Thyroid gland (tissue), 4 donors: ENCODE data around the gene ZBTB32. TPM values are rescaled to one million over a fixed set of nuclear protein-coding genes. Genes with fewer than 3 reads are reported as not detected.

Experiments
- DNase-seq, 2 donors: peaks; one replicate each; pipeline ENCODE4 v3.0.0-alpha.2; 2019
- H3K27ac ChIP-seq, 3 donors: fragments of 200-600 bp; sonication (generic); 1 replicate in 2 of 3; 2 replicates in 1 of 3; pipeline ENCODE4 v1.5.1; 2016 to 2019; ENCODE audit warnings: mild to moderate bottlenecking in 1 of 3, moderate library complexity in 1 of 3
- H3K27me3 ChIP-seq: fragments of 200-600 bp; sonication (generic); one replicate; pipeline ENCODE4 v1.5.1; 2019
- H3K36me3 ChIP-seq, 2 donors: fragments of 200-600 bp; sonication (generic); one replicate each; pipeline ENCODE4 v1.5.1; 2016 to 2019
- H3K4me1 ChIP-seq, 2 donors: fragments of 200-600 bp; sonication (generic); one replicate each; pipeline ENCODE4 v1.5.1; 2017 to 2019
- H3K4me3 ChIP-seq, 3 donors: fragments of 200-600 bp; sonication (generic); replicated peaks in 1 of 3; 1 replicate in 2 of 3; 2 replicates in 1 of 3; pipeline ENCODE4 v1.5.1; 2016; ENCODE audit warnings: mild to moderate bottlenecking in 1 of 3
- H3K9me3 ChIP-seq: fragments of 200-600 bp; sonication (generic); one replicate; pipeline ENCODE4 v1.5.1; 2017
- POLR2A ChIP-seq, 2 donors: fragments of 450-650 bp; IDR thresholded peaks; one replicate each; pipeline ENCODE4 v1.6.1; 2017; ENCODE audit warnings: antibody characterized with exemption in 2 of 2, mild to moderate bottlenecking in 2 of 2, moderate library complexity in 1 of 2
- WGBS, 2 donors: methylation state at CpG; one replicate each; pipeline ENCODE4 v1.1.5; 2017; 5-methylcytosine and 5-hydroxymethylcytosine counted together
- intact Hi-C: fragments of 100-400 bp; cut with DNase I; formaldehyde crosslinking; loops from one replicate; pipeline ENCODE4 v1.15.1; 2023
- total RNA-seq, 4 donors: library from RNA; depleted of rRNA; stranded (reverse); fragments of >200 nt; gene quantifications; one replicate each; pipeline ENCODE4 v1.2.3, GENCODE V29; 2016
- TF ChIP-seq, protein P1 (sequence below), 6 experiments: fragments of 200-600 bp in 3 of 6; fragments of 450-650 bp in 3 of 6; sonication (generic) in 3 of 6; IDR thresholded peaks; one replicate each; pipeline ENCODE4 v1.5.1; 2016 to 2019; ENCODE audit warnings: antibody characterized with exemption in 6 of 6, mild to moderate bottlenecking in 2 of 6, inconsistent platforms in 1 of 6, moderate library complexity in 1 of 6

Gene ZBTB32
- total RNA-seq, 4 donors from 2014 or later: not detected

GRCh38 chr19:35746087-35746462, 41.7 kb downstream of the ZBTB32 start:
- no peak for DNase-seq
- Histone ChIP-seq H3K4me3 (peak overlapping the region in 2 of 3 donors; percentile 55 to 78), H3K9me3 (no peaks in the 10 kb centered on the region), H3K27ac (peak overlapping the region in 1 of 3 donors; percentile 100), H3K4me1 (peaks cover 24 to 39% of the 10 kb centered on the region in 2 donors), H3K36me3 (peaks cover 0 to 5% of the 10 kb centered on the region in 2 donors), H3K27me3 (no peaks in the 10 kb centered on the region)
- no peak for TF ChIP-seq POLR2A (IDR thresholded peaks at IDR 0.05)
- TF ChIP-seq, protein P1, sequence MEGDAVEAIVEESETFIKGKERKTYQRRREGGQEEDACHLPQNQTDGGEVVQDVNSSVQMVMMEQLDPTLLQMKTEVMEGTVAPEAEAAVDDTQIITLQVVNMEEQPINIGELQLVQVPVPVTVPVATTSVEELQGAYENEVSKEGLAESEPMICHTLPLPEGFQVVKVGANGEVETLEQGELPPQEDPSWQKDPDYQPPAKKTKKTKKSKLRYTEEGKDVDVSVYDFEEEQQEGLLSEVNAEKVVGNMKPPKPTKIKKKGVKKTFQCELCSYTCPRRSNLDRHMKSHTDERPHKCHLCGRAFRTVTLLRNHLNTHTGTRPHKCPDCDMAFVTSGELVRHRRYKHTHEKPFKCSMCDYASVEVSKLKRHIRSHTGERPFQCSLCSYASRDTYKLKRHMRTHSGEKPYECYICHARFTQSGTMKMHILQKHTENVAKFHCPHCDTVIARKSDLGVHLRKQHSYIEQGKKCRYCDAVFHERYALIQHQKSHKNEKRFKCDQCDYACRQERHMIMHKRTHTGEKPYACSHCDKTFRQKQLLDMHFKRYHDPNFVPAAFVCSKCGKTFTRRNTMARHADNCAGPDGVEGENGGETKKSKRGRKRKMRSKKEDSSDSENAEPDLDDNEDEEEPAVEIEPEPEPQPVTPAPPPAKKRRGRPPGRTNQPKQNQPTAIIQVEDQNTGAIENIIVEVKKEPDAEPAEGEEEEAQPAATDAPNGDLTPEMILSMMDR (IDR thresholded peaks at IDR 0.05): no peak
- WGBS, 2 donors: 0 to 16% methylated on average over 4 of the region's 4 CpGs
- intact Hi-C loops: no loop called here

- Histone ChIP-seq H3K4me3 (peak overlapping the region in 1 of 3 donors; percentile 78), H3K27ac (no peak overlapping the region), H3K27me3 (no peaks in the 10 kb centered on the region), H3K36me3 (peaks cover 0 to 5% of the 10 kb centered on the region in 2 donors), H3K4me1 (peaks cover 22 to 36% of the 10 kb centered on the region in 2 donors), H3K9me3 (no peaks in the 10 kb centered on the region)
- TF ChIP-seq, protein P1 (IDR thresholded peaks at IDR 0.05): no peak
- no peak for TF ChIP-seq POLR2A (IDR thresholded peaks at IDR 0.05)
- intact Hi-C loops: no loop called here
- no peak for DNase-seq
- 92% methylated on average over 5 of the region's 5 CpGs for WGBS, 2 donors
Measured at GRCh38 chr19:35746531-35746930, 42.2 kb downstream of the ZBTB32 start.

DNA sequence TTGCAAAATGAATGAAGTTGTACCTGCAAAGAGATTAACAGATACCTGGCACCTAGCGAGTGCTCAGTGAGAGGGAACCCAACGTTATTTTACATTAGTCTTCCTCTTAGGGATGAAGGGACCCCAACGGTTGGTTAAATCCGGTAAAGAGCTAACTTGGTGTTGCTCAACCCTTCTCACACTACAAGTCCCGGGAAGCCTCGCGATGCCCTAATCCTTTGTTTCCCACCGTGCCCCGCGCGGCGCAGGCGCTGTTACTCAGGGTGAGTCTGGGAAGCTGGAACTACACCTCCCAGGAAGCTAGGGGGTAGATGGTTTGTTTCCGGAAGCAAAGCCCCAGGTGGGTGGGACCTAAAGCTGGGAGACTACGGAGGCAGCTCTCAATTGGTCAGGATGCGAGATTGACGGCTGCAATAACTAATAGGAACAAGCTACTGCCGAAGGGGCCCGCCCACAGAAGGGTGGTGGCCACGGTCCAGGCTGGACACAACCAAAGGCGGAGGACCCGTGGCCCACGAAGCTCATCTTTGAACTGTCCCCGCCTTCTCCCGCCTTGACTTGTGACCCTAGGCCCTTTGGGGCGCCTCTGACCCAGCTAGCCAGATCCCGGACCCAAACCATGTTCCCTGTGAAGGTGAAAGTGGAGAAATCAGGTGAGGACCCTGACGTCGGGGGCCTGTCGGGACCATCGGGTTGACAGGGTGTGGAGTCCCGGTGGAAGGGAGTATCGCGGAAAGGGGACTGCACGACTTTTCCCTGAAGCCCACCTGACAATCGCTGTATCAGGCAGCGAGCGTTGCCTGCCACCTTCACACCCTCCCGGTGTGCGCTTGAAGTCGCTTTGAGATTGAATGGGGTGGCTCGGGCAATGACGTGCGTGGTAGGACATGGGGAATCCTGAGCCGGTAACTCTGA, 44.0 kb downstream of the ZBTB32 start, which contains the start of gene LIN37:
LIN37 (plus strand) TSS at position 471 of the 915 bp plus-strand sequence; CDS start at position 620, 149 bp downstream.
- Histone ChIP-seq H3K9me3 (no peaks in the 10 kb centered on the region), H3K4me3 (peak within 1 kb of the TSS; percentile 80 to 97 (median 91)), H3K27me3 (no peaks in the 10 kb centered on the region), H3K36me3 (peaks cover 11 to 18% of the 10 kb centered on the region in 2 donors), H3K27ac (peak within 1 kb of the TSS in 2 of 3 donors; percentile 43 to 58), H3K4me1 (peaks cover 22 to 36% of the 10 kb centered on the region in 2 donors)
- WGBS, 2 donors: 0 to 1% methylated on average over 35 to 45 of the region's 45 CpGs
- intact Hi-C loops: no loop called here
- peak; percentile 99 for DNase-seq
- peak; percentile 51 to 89 for TF ChIP-seq POLR2A (IDR thresholded peaks at IDR 0.05)
- TF ChIP-seq, protein P1 (IDR thresholded peaks at IDR 0.05): peak in 3 of 6 experiments; percentile 16 to 29 (median 23)

DNA sequence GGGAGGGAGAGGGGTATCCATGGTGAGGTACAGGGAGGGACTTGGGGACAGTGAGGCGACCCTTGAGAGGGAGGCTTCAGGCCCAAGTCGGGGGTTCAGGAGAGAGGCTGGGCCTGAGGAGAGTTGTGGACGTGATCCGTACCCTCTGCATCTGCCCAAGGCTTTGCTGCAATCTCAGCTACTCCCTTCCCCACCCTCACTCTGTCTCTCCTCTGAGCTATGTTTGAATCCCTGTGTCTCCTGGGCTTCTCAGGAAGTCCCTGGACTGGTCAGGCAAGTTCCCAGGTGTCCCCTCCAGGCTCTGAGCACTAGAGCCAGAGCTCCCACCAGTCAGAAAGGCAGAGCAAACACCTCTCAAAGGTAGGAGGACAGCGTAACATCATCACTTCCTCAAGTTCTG, 45.8 kb downstream of the ZBTB32 start:
- Histone ChIP-seq H3K27me3 (no peaks in the 10 kb centered on the region), H3K4me3 (no peak overlapping the region), H3K36me3 (peaks cover 18 to 21% of the 10 kb centered on the region in 2 donors), H3K9me3 (no peaks in the 10 kb centered on the region), H3K27ac (no peak overlapping the region), H3K4me1 (peaks cover 17 to 28% of the 10 kb centered on the region in 2 donors)
- 93 to 94% methylated on average over 5 of the region's 5 CpGs for WGBS, 2 donors
- intact Hi-C loops: loop anchor here (10.0 kb wide), 1 partner anchor 185 kb away; the partner anchor contains the start of gene LRFN3
- no peak for TF ChIP-seq POLR2A (IDR thresholded peaks at IDR 0.05)
- TF ChIP-seq, protein P1 (IDR thresholded peaks at IDR 0.05): no peak
- DNase-seq: no peak
